A673 (cell line): Measurements from ENCODE around the gene ZFYVE9. TPM values are rescaled to one million over a fixed set of nuclear protein-coding genes. Genes with fewer than 3 reads are reported as not detected.

Experiments
- BruUV-seq: library from RNA; stranded (reverse); fragments of 400-500 nt; replicated peaks from 2 replicates; lab custom pipeline; 2021; lab: Mats Ljungman, UMichigan
- CTCF ChIA-PET: fragments of 300-600 bp; sonication (Branson Sonifier 250); formaldehyde crosslinking; loops from one replicate; lab custom pipeline; 2022; ENCODE audit warnings: antibody characterized with exemption; lab: Charles Lee
- POLR2A ChIA-PET: fragments of 300-600 bp; sonication (Branson Sonifier 250); formaldehyde crosslinking; loops from one replicate; lab custom pipeline; 2022; ENCODE audit warnings: antibody characterized with exemption; ENCODE audit not compliant: low non-redundant PET; lab: Charles Lee
- DNase-seq: peaks from one replicate; pipeline ENCODE4 v3.0.0-alpha.2; 2015; ENCODE audit warnings: low spot score
- H3K27ac ChIP-seq: fragments of 200-600 bp; sonication (generic); 2 replicates; pipeline ENCODE4 v1.5.1; 2016; ENCODE audit warnings: mixed run types, low read depth, mild to moderate bottlenecking, mixed read lengths, antibody characterized with exemption, low read length; ENCODE audit not compliant: poor library complexity, severe bottlenecking
- H3K27me3 ChIP-seq: fragments of 200-600 bp; sonication (generic); replicated peaks from 2 replicates; pipeline ENCODE4 v1.6.1; 2017; ENCODE audit warnings: mixed run types, low read depth, mild to moderate bottlenecking, mixed read lengths, antibody characterized with exemption, low read length; ENCODE audit not compliant: insufficient read depth, poor library complexity
- H3K36me3 ChIP-seq: fragments of 200-600 bp; sonication (generic); 2 replicates; pipeline ENCODE4 v1.6.1; 2016; ENCODE audit warnings: mixed run types, mild to moderate bottlenecking, mixed read lengths, antibody characterized with exemption, low read length; ENCODE audit not compliant: insufficient read depth, poor library complexity, severe bottlenecking
- H3K4me1 ChIP-seq: fragments of 200-600 bp; sonication (generic); 2 replicates; pipeline ENCODE4 v1.6.1; 2017; ENCODE audit warnings: mixed run types, mild to moderate bottlenecking, mixed read lengths, antibody characterized with exemption, low read length; ENCODE audit not compliant: insufficient read depth, poor library complexity, severe bottlenecking
- H3K4me3 ChIP-seq: fragments of 200-600 bp; sonication (generic); 2 replicates; pipeline ENCODE4 v1.5.1; 2016; ENCODE audit warnings: low read depth, mixed run types, mild to moderate bottlenecking, mixed read lengths, low read length; ENCODE audit not compliant: poor library complexity, severe bottlenecking
- H3K9me3 ChIP-seq: fragments of 200-600 bp; sonication (generic); 2 replicates; pipeline ENCODE4 v1.6.1; 2016; ENCODE audit warnings: mixed run types, low read depth, mild to moderate bottlenecking, mixed read lengths, antibody characterized with exemption, low read length; ENCODE audit not compliant: poor library complexity, severe bottlenecking
- CTCF ChIP-seq: fragments of 300-800, 200-600 bp; sonication (generic); conservative IDR thresholded peaks from 2 replicates; pipeline ENCODE4 v1.5.1; 2017; ENCODE audit warnings: low read depth, mild to moderate bottlenecking, antibody characterized with exemption, low read length, moderate library complexity, mixed read lengths
- EZH2 ChIP-seq: fragments of 200-600 bp; sonication (generic); IDR thresholded peaks from 2 replicates; pipeline ENCODE4 v1.6.1; 2017; ENCODE audit warnings: borderline replicate concordance, low read depth, mild to moderate bottlenecking, mixed read lengths, antibody characterized with exemption, low read length; ENCODE audit not compliant: poor library complexity, severe bottlenecking
- intact Hi-C: fragments of 100-400 bp; cut with micrococcal nuclease; formaldehyde crosslinking; loops from one replicate; pipeline ENCODE4 v1.10.0; 2022; ENCODE audit not compliant: unreplicated experiment
- total RNA-seq: library from RNA; stranded (reverse); gene quantifications from 2 replicates; pipeline ENCODE4 v1.2.3, GENCODE V29; 2021

ZFYVE9 gene
- total RNA-seq, 1 experiment from 2014 or later, result 19.6 TPM

GRCh38 chr1:52182874-52183400 is 41.0 kb downstream of the ZFYVE9 start:
- TF ChIP-seq EZH2 (no peak), CTCF (no peak)
- intact Hi-C loops, result no loop called here
- H3K4me1 ChIP-seq, result no peaks in the 10 kb centered on the region
- no peak overlapping the region for H3K4me3 ChIP-seq
- no peak overlapping the region for H3K27ac ChIP-seq
- no peaks in the 10 kb centered on the region for H3K9me3 ChIP-seq
- H3K27me3 ChIP-seq, result no peaks in the 10 kb centered on the region
- DNase-seq, result no peak
- no peaks in the 10 kb centered on the region for H3K36me3 ChIP-seq
- BruUV-seq, result no TSS peak
- POLR2A ChIA-PET, result interaction anchor here (0.6 kb wide), 1 partner anchor 177 kb away, joined by 6 read pairs; no protein-coding TSS in a partner anchor
- CTCF ChIA-PET, result no interaction called here

DNA sequence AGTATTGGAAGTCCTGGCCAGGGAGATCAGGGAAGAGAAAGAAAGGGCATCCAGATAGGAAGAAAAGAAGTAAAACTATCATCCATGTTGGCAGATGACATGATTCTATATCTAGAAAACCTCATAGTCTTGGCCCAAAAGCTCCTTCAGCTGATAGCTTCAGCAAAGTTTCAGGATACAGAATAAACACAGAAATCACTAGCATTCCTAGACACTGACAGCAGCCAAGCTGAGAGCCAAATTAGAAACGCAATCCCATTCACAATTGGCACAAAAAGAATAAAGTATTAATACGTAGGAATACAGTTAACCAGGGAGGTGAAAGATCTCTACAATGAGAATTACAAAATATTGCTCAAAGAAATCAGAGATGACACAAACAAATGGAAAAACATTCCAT is 44.6 kb downstream of the ZFYVE9 start:
- BruUV-seq, result no TSS peak
- no peaks in the 10 kb centered on the region for H3K4me1 ChIP-seq
- ChIA-PET POLR2A (no interaction called here), CTCF (no interaction called here)
- TF ChIP-seq CTCF, result no peak
- TF ChIP-seq EZH2, result no peak
- intact Hi-C loops, result no loop called here
- no peak for DNase-seq
- H3K27me3 ChIP-seq, result no peaks in the 10 kb centered on the region
- no peaks in the 10 kb centered on the region for H3K36me3 ChIP-seq
- no peak overlapping the region for H3K4me3 ChIP-seq
- no peak overlapping the region for H3K27ac ChIP-seq
- H3K9me3 ChIP-seq, result no peaks in the 10 kb centered on the region

DNA sequence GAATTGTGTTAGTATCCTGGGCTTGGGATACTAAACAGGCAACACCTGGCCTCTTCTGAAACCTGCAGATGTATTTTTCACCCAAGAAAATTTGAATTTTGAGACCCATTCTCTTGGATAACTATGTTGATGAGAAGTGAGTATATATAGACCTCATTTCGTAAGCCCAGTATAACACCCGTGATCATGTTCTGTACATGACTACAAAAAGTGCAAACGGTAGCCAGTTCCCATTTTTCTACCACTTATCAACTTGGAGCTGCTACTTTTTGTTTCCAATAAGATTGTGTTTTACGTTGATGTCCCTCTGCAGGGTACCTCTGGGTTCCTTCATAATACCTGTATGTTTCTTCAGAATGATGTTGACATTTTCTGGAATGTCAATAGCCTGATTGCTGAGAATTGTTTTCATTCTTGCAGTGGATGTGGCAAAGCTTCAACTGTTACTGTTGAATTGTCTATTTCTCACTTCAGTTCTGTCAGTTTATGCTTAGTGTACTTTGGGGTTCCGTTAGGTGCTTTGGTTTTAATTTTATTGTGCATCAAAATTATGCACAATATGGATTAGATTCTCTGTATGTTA is 48.1 kb downstream of the ZFYVE9 start:
- intact Hi-C loops, result no loop called here
- POLR2A ChIA-PET, result no interaction called here
- H3K9me3 ChIP-seq, result no peaks in the 10 kb centered on the region

More for the DNA sequence above, 48.1 kb downstream of the ZFYVE9 start:
- H3K36me3 ChIP-seq, result no peaks in the 10 kb centered on the region
- DNase-seq, result no peak
- TF ChIP-seq CTCF (no peak), EZH2 (no peak)
- H3K4me3 ChIP-seq, result no peak overlapping the region
- H3K27me3 ChIP-seq, result no peaks in the 10 kb centered on the region
- BruUV-seq, result no TSS peak
- no peaks in the 10 kb centered on the region for H3K4me1 ChIP-seq
- H3K27ac ChIP-seq, result no peak overlapping the region
- CTCF ChIA-PET, result no interaction called here
